ENCODE measurements around the gene FFAR1. TPM values are rescaled to one million over a fixed set of nuclear protein-coding genes. Genes with fewer than 3 reads are reported as not detected.

Gene FFAR1
- total and polyA plus RNA-seq, 11 donors, result not detected

DNA sequence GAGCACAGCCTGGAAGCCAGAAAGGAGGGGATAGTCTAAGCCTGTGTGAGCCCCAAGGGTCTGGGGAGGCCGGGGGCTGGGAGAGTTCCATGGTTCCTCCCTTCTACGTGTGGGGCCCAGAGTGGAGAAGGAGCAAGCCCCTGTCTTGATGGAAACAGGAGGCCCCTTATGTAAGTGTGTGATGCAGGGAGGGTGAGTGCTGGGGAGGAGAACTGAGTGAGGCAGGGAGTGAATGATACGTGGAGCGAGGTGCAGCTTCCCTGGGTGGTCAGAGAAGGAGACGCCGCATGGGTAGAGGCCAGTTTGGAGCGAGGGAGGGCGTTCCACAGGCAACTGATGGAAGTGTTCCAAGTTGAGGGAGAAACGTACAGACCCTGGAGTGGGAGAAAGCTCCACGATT lies 39.8 kb upstream of the FFAR1 start:
- peaks cover 0 to 11% (median 0%) of the 10 kb centered on the region in 12 donors for H3K4me1 ChIP-seq
- H3K36me3 ChIP-seq, result no peaks in the 10 kb centered on the region
- TF ChIP-seq POLR2A (IDR thresholded peaks at IDR 0.05) (no peak), CTCF (IDR thresholded peaks at IDR 0.05) (no peak)
- H3K27ac ChIP-seq, result no peak overlapping the region
- WGBS, 4 donors, result 76 to 78% (median 78%) methylated on average over 10 of the region's 10 CpGs
- ATAC-seq (no peak), DNase-seq (peak in 1 of 5 donors; percentile 25)
- peaks cover 0 to 5% (median 0%) of the 10 kb centered on the region in 9 donors for H3K27me3 ChIP-seq
- intact Hi-C loops (cut with DNase I), result no loop called here
- no peak overlapping the region for H3K4me3 ChIP-seq
- H3K9me3 ChIP-seq, result no peaks in the 10 kb centered on the region

GRCh38 chr19:35308910-35309309 lies 38.8 kb upstream of the FFAR1 start:
- intact Hi-C loops (cut with DNase I), result no loop called here
- Histone ChIP-seq H3K27me3 (no peaks in the 10 kb centered on the region), H3K27ac (peak overlapping the region in 1 of 12 donors; percentile 17), H3K4me1 (peaks cover 0 to 11% (median 0%) of the 10 kb centered on the region in 12 donors), H3K36me3 (no peaks in the 10 kb centered on the region), H3K9me3 (no peaks in the 10 kb centered on the region), H3K4me3 (no peak overlapping the region)
- WGBS, 4 donors, result 77 to 93% (median 87%) methylated on average over 7 of the region's 7 CpGs
- DNase-seq (peak in 1 of 5 donors; percentile 8), ATAC-seq (no peak)
- TF ChIP-seq CTCF (IDR thresholded peaks at IDR 0.05), result no peak
- TF ChIP-seq POLR2A (IDR thresholded peaks at IDR 0.05), result no peak

DNA sequence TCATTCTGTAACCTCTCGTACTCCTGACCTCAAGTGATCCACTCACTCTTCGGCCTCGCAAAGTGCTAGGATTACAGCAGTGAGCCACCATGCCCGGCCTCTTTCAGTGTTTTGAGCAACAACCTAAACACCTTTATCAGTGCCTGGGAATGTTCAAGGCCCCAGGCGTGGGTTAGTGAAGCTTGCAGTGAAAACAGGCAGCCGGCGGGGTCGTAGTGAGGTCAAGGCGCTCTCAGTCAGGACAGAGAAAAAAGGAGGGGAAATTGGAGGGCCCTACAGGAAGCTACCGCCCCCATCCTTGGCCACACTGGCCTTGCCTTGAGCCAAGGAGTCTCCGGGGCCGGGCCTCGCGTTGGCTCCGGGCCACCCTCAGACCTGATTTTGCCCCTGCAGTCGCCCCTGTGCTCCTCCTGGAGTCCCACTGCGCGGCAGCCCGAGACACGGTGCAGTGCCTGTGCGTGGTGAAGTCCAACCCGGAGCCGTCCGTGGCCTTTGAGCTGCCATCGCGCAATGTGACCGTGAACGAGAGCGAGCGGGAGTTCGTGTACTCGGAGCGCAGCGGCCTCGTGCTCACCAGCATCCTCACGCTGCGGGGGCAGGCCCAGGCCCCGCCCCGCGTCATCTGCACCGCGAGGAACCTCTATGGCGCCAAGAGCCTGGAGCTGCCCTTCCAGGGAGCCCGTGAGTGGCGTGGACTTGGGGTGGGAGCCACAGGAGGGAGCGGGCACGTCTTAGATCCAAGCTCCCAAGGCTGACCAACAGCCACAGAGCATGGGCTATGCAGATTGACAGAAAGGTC lies 38.0 kb upstream of the FFAR1 start:
- TF ChIP-seq POLR2A (IDR thresholded peaks at IDR 0.05), result no peak
- no peaks in the 10 kb centered on the region for H3K36me3 ChIP-seq
- intact Hi-C loops (cut with DNase I), result no loop called here
- DNase-seq, result peak in 4 of 5 donors; percentile 23 to 60 (median 52)
- H3K4me3 ChIP-seq, result no peak overlapping the region
- 63 to 77% (median 74%) methylated on average over 31 to 47 of the region's 47 CpGs for WGBS, 4 donors
- peaks cover 0 to 11% (median 0%) of the 10 kb centered on the region in 12 donors for H3K4me1 ChIP-seq
- no peaks in the 10 kb centered on the region for H3K9me3 ChIP-seq
- H3K27me3 ChIP-seq, result peaks cover 0 to 3% (median 0%) of the 10 kb centered on the region in 9 donors
- ATAC-seq, result peak in 3 of 4 donors; percentile 33 to 76 (median 47)
- H3K27ac ChIP-seq, result peak overlapping the region in 2 of 12 donors; percentile 4 to 17

- Histone ChIP-seq H3K27ac (peak overlapping the region in 1 of 12 donors; percentile 17), H3K36me3 (no peaks in the 10 kb centered on the region), H3K9me3 (no peaks in the 10 kb centered on the region), H3K4me3 (no peak overlapping the region), H3K27me3 (peaks cover 0 to 3% (median 0%) of the 10 kb centered on the region in 9 donors), H3K4me1 (peaks cover 0 to 11% (median 0%) of the 10 kb centered on the region in 12 donors)
- TF ChIP-seq POLR2A (IDR thresholded peaks at IDR 0.05) (no peak), CTCF (IDR thresholded peaks at IDR 0.05) (no peak)
- DNase-seq (peak in 1 of 5 donors; percentile 29), ATAC-seq (no peak)
- intact Hi-C loops (cut with DNase I), result no loop called here
- WGBS, 4 donors, result 90 to 94% (median 92%) methylated on average over 10 to 12 of the region's 12 CpGs
These were observed 37.4 kb upstream of the FFAR1 start for GRCh38 chr19:35310331-35310730.
